ENCODE data around the gene SMNDC1.
"Not testable (repeated sequence)": the region's sequence is repeated elsewhere in the genome, so short reads cannot be mapped to it uniquely, and the experiment has no call there.

Gene SMNDC1

GRCh38 chr10:110304780-110305421 is at the start of gene SMNDC1:
TSS of gene SMNDC1 (minus strand) at chr10:110304920. CDS start at chr10:110303587, 1,333 bp downstream.
- peak; percentile 99 for DNase-seq (ENCODE audit: low spot score)

GRCh38 chr10:110354322-110354766 is 49.6 kb upstream of the SMNDC1 start:
- peak; percentile 89 for DNase-seq (ENCODE audit: low spot score)

- DNase-seq (ENCODE audit: low spot score): peak; percentile 98
These were observed 48.8 kb upstream of the SMNDC1 start for GRCh38 chr10:110353244-110354119.

- no peak for DNase-seq (ENCODE audit: low spot score)
These were observed 48.2 kb upstream of the SMNDC1 start for GRCh38 chr10:110352930-110353243.

GRCh38 chr10:110350812-110351211 is 46.1 kb upstream of the SMNDC1 start:
- DNase-seq (ENCODE audit: low spot score): no peak

- DNase-seq (ENCODE audit: low spot score): no peak
These were observed 45.1 kb upstream of the SMNDC1 start for GRCh38 chr10:110349831-110350230.

- DNase-seq (ENCODE audit: low spot score): peak; percentile 68
These were observed 44.7 kb upstream of the SMNDC1 start for GRCh38 chr10:110349386-110349785.

- DNase-seq (ENCODE audit: low spot score): no peak
These were observed 43.6 kb upstream of the SMNDC1 start for GRCh38 chr10:110348336-110348735.

GRCh38 chr10:110346914-110347313 is 42.2 kb upstream of the SMNDC1 start:
- DNase-seq (ENCODE audit: low spot score): no peak

- DNase-seq (ENCODE audit: low spot score): no peak
These were observed 40.6 kb upstream of the SMNDC1 start for GRCh38 chr10:110345286-110345685.

GRCh38 chr10:110344622-110345021 is 39.9 kb upstream of the SMNDC1 start:
- no peak for DNase-seq (ENCODE audit: low spot score)

GRCh38 chr10:110343947-110344346 is 39.2 kb upstream of the SMNDC1 start:
- no peak for DNase-seq (ENCODE audit: low spot score)

GRCh38 chr10:110340816-110341215 is 36.1 kb upstream of the SMNDC1 start:
- DNase-seq (ENCODE audit: low spot score): no peak

- no peak for DNase-seq (ENCODE audit: low spot score)
These were observed 35.4 kb upstream of the SMNDC1 start for GRCh38 chr10:110340122-110340521.

- no peak for DNase-seq (ENCODE audit: low spot score)
These were observed 33.2 kb upstream of the SMNDC1 start for GRCh38 chr10:110337906-110338305.

- no peak for DNase-seq (ENCODE audit: low spot score)
These were observed 32.7 kb upstream of the SMNDC1 start for GRCh38 chr10:110337401-110337800.

- peak; percentile 91 for DNase-seq (ENCODE audit: low spot score)
These were observed 31.5 kb upstream of the SMNDC1 start for GRCh38 chr10:110336111-110336721.

GRCh38 chr10:110335314-110336064 is 30.8 kb upstream of the SMNDC1 start:
- peak; percentile 52 for DNase-seq (ENCODE audit: low spot score)

GRCh38 chr10:110334061-110334656 is 29.4 kb upstream of the SMNDC1 start:
- DNase-seq (ENCODE audit: low spot score): no peak

GRCh38 chr10:110331226-110331795 is 26.6 kb upstream of the SMNDC1 start:
- not testable (repeated sequence) for DNase-seq (ENCODE audit: low spot score)

GRCh38 chr10:110330675-110331074 is 26.0 kb upstream of the SMNDC1 start:
- no peak for DNase-seq (ENCODE audit: low spot score)

All from kidney tubule cell (primary cell).